Liver (tissue), 9 donors: ENCODE data around the gene VDR. TPM values are rescaled to one million over a fixed set of nuclear protein-coding genes. Genes with fewer than 3 reads are reported as not detected.
A peak's percentile ranks its signal among the peaks of the same experiment; 100 is the strongest.

ENCODE experiments used
- DNase-seq: peaks from one replicate; pipeline ENCODE4 v3.0.0-alpha.2; 2017; ENCODE audit warnings: low spot score
- H3K27ac ChIP-seq, 2 donors: one replicate each; pipeline ENCODE4 v1.7.0; 2013; ENCODE audit warnings: inconsistent platforms in 2 of 2, low read length in 2 of 2, control low read depth in 1 of 2, low read depth in 1 of 2, mild to moderate bottlenecking in 1 of 2
- H3K27me3 ChIP-seq, 4 donors: one replicate each; pipeline versions ENCODE4 v1.6.1 to v1.7.0; 2013; ENCODE audit warnings: low read length in 3 of 4, inconsistent platforms in 1 of 4, mild to moderate bottlenecking in 1 of 4, moderate library complexity in 1 of 4; ENCODE audit not compliant: control insufficient read depth in 4 of 4, insufficient read depth in 4 of 4
- H3K36me3 ChIP-seq, 4 donors: one replicate each; pipeline versions ENCODE4 v1.6.1 to v1.7.0; 2013; ENCODE audit warnings: low read length in 3 of 4, mild to moderate bottlenecking in 3 of 4, low read depth in 1 of 4, moderate library complexity in 1 of 4; ENCODE audit not compliant: control insufficient read depth in 4 of 4, insufficient read depth in 3 of 4
- H3K4me1 ChIP-seq, 4 donors: one replicate each; pipeline versions ENCODE4 v1.6.1 to v1.7.0; 2013; ENCODE audit warnings: low read length in 3 of 4, mild to moderate bottlenecking in 3 of 4, moderate library complexity in 1 of 4; ENCODE audit not compliant: control insufficient read depth in 4 of 4, insufficient read depth in 4 of 4
- H3K4me3 ChIP-seq, 3 donors: one replicate each; pipeline versions ENCODE4 v1.6.1 to v1.7.0; 2013; ENCODE audit warnings: low read length in 3 of 3, control low read depth in 1 of 3, low read depth in 1 of 3, mild to moderate bottlenecking in 1 of 3
- H3K9ac ChIP-seq, 2 donors: one replicate each; pipeline ENCODE4 v1.7.0; 2013; ENCODE audit warnings: low read length in 2 of 2, mild to moderate bottlenecking in 2 of 2, moderate library complexity in 2 of 2, control low read depth in 1 of 2, low read depth in 1 of 2
- H3K9me3 ChIP-seq, 4 donors: one replicate each; pipeline versions ENCODE4 v1.6.1 to v1.7.0; 2013; ENCODE audit warnings: low read length in 3 of 4; ENCODE audit not compliant: control insufficient read depth in 4 of 4
- CTCF ChIP-seq: fragments of 150-350 bp; IDR thresholded peaks from 2 replicates; pipeline ENCODE4 v1.5.1; 2017; ENCODE audit warnings: improper control_type of control experiment, low read depth, low read length; ENCODE audit not compliant: missing input control
- EGR1 ChIP-seq, 2 donors: IDR thresholded peaks; 2 replicates each; pipeline ENCODE4 v1.6.1; 2016 to 2018; ENCODE audit warnings: antibody characterized with exemption in 2 of 2, low read depth in 2 of 2
- FOXA1 ChIP-seq: IDR thresholded peaks from 2 replicates; pipeline ENCODE4 v1.6.1; 2016; ENCODE audit warnings: antibody characterized with exemption
- FOXA2 ChIP-seq: IDR thresholded peaks from 2 replicates; pipeline ENCODE4 v1.6.1; 2016; ENCODE audit warnings: antibody characterized with exemption
- GABPA ChIP-seq, 2 donors: IDR thresholded peaks in 1 of 2; conservative IDR thresholded peaks in 1 of 2; 2 replicates each; pipeline ENCODE4 v1.6.1; 2016; ENCODE audit warnings: antibody characterized with exemption in 2 of 2, mild to moderate bottlenecking in 1 of 2, moderate library complexity in 1 of 2
- HNF4A ChIP-seq, 2 donors: conservative IDR thresholded peaks; 2 replicates each; pipeline ENCODE4 v1.6.1; 2016; ENCODE audit warnings: antibody characterized with exemption in 2 of 2, mild to moderate bottlenecking in 2 of 2
- HNF4G ChIP-seq: IDR thresholded peaks from 2 replicates; pipeline ENCODE4 v1.6.1; 2016; ENCODE audit warnings: antibody characterized with exemption
- JUND ChIP-seq, 2 donors: IDR thresholded peaks; 2 replicates each; pipeline ENCODE4 v1.6.1; 2016; ENCODE audit warnings: antibody characterized with exemption in 2 of 2
- NR2F2 ChIP-seq: IDR thresholded peaks from 2 replicates; pipeline ENCODE4 v1.6.1; 2016; ENCODE audit warnings: antibody characterized with exemption
- RAD21 ChIP-seq, 2 donors: IDR thresholded peaks; 2 replicates each; pipeline ENCODE4 v1.6.1; 2016; ENCODE audit warnings: antibody characterized with exemption in 2 of 2, mild to moderate bottlenecking in 2 of 2
- REST ChIP-seq: IDR thresholded peaks from 2 replicates; pipeline ENCODE4 v1.6.1; 2016; ENCODE audit warnings: antibody characterized with exemption, mild to moderate bottlenecking
- RXRA ChIP-seq, 2 donors: IDR thresholded peaks; 2 replicates each; pipeline ENCODE4 v1.6.1; 2017 to 2018; ENCODE audit warnings: antibody characterized with exemption in 2 of 2, mild to moderate bottlenecking in 1 of 2
- SP1 ChIP-seq: IDR thresholded peaks from 2 replicates; pipeline ENCODE4 v1.6.1; 2018; ENCODE audit warnings: antibody characterized with exemption, mild to moderate bottlenecking
- TAF1 ChIP-seq: conservative IDR thresholded peaks from 2 replicates; pipeline ENCODE4 v1.6.1; 2016; ENCODE audit warnings: antibody characterized with exemption, mild to moderate bottlenecking
- YY1 ChIP-seq: IDR thresholded peaks from 2 replicates; pipeline ENCODE4 v1.6.1; 2016; ENCODE audit warnings: antibody characterized with exemption, mild to moderate bottlenecking
- ZBTB33 ChIP-seq: IDR thresholded peaks from 2 replicates; pipeline ENCODE4 v1.6.1; 2016; ENCODE audit warnings: antibody characterized with exemption
- WGBS: extraction: QIAGEN DNeasy Blood & Tissue Kit; methylation state at CpG from one replicate; pipeline ENCODE4 v1.1.7; 2013; 5-methylcytosine and 5-hydroxymethylcytosine counted together
- polyA plus RNA-seq, 2 donors: library from polyadenylated mRNA; stranded (reverse) in 1 of 2; unstranded in 1 of 2; fragments of 200-250 nt in 1 of 2; fragments of >200 nt in 1 of 2; fragmentation: Nextera tagmentation in 1 of 2; extraction: Ambion mirVana in 1 of 2; gene quantifications; one replicate each; pipeline versions ENCODE4 v1.2.1 to v1.2.3, GENCODE V29; 2013 to 2015
- total RNA-seq, 2 donors: library from RNA; depleted of rRNA; stranded (reverse); fragments of >200 nt; gene quantifications; one replicate each; pipeline ENCODE4 v1.2.3, GENCODE V29; 2014
- TF ChIP-seq, protein P1 (sequence below): IDR thresholded peaks from 2 replicates; pipeline ENCODE4 v1.6.1; 2016; ENCODE audit warnings: antibody characterized with exemption
- donor health status: healthy.
- donor health status: healthy.
- donor health status: healthy.
- donor health status: healthy.
- donor health status: healthy.

The VDR gene
- total and polyA plus RNA-seq, 4 donors = 0.25 to 0.47 (median 0.35) TPM

DNA sequence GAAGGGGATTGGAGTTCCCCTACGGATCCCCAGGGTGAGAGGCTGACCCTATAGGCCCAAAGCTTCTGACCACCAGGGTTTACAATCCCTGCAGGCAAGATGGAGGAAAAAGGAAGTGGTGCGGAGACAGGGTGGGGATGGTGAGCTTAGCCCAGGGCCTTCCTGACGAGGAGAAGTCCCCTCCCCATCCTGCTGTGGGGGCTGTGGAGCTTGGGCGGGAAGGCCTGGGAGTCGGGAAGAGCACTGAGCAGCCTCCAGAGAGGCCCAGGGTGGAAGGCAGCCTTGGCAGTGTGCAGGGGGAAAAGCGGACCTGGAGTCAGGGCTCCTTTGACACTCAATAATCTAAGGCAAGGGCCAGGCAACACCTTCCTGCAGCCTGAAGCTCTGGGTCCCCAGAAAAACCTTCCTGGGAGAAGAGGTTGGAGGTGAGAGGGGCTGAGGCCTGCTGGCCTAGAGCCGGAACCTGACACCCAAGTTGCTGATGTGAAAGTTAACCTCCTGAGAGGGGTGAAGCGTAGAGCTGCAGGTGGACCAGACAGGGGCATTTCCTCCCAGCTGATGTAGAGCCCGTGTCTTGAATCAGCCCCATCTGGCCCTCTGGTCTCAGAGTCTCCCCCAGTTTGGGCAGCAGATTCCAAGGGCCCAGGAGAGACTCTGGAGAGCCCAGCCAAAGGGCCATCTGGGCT is 91.1 kb downstream of the VDR start:
- Histone ChIP-seq H3K4me3 (peak overlapping the region in 1 of 3 donors; percentile 7), H3K27me3 (no peaks in the 10 kb centered on the region), H3K36me3 (no peaks in the 10 kb centered on the region), H3K9me3 (no peaks in the 10 kb centered on the region), H3K4me1 (peaks cover 2 to 30% (median 8%) of the 10 kb centered on the region in 4 donors), H3K9ac (no peak overlapping the region), H3K27ac (peak overlapping the region; percentile 82 to 93)
- DNase-seq = no peak
- WGBS = 65% methylated on average over 9 of the region's 9 CpGs
- TF ChIP-seq JUND (IDR thresholded peaks at IDR 0.05) = no peak
- TF ChIP-seq SP1 = no peak
- TF ChIP-seq RXRA (IDR thresholded peaks at IDR 0.05) = no peak
- TF ChIP-seq HNF4G = no peak
- TF ChIP-seq TAF1 = no peak
- no peak for TF ChIP-seq REST
- TF ChIP-seq HNF4A (conservative IDR thresholded peaks at IDR 0.05) = no peak
- no peak for TF ChIP-seq FOXA1
- TF ChIP-seq FOXA2 = no peak
- TF ChIP-seq YY1 = no peak
- no peak for TF ChIP-seq GABPA (IDR thresholded peaks at IDR 0.05 in 1 of 2, conservative IDR thresholded peaks at IDR 0.05 in 1 of 2)
- no peak for TF ChIP-seq NR2F2
- no peak for TF ChIP-seq EGR1 (IDR thresholded peaks at IDR 0.05; ENCODE audit: low read depth in 2 of 2)
- TF ChIP-seq, protein P1, sequence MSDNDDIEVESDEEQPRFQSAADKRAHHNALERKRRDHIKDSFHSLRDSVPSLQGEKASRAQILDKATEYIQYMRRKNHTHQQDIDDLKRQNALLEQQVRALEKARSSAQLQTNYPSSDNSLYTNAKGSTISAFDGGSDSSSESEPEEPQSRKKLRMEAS = no peak
- no peak for TF ChIP-seq RAD21 (IDR thresholded peaks at IDR 0.05)
- TF ChIP-seq CTCF = no peak
- TF ChIP-seq ZBTB33 = no peak
